K562 (cell line): ENCODE measurements around the gene AGPAT4. TPM values are rescaled to one million over a fixed set of nuclear protein-coding genes. Genes with fewer than 3 reads are reported as not detected.

ENCODE experiments used
- MECOM ChIP-seq: fragments of 250-450 bp; sonication (Bioruptor Pico); IDR thresholded peaks from 2 replicates; pipeline ENCODE4 v1.8.0; 2022; ENCODE audit warnings: inconsistent platforms
- MIER1 ChIP-seq: fragments of 450-650 bp; IDR thresholded peaks from 2 replicates; pipeline ENCODE4 v1.6.1; 2016; ENCODE audit warnings: antibody characterized with exemption, mild to moderate bottlenecking, low read depth
- RBM17 ChIP-seq: fragments of 200-400 bp; formaldehyde crosslinking; IDR thresholded peaks from 2 replicates; pipeline ENCODE4 v1.6.1; 2017; ENCODE audit warnings: low read depth, mild to moderate bottlenecking, low read length, borderline replicate concordance
- ZEB2 ChIP-seq: fragments of 450-650 bp; IDR thresholded peaks from 2 replicates; pipeline ENCODE4 v1.6.1; 2016
- ZFP30 ChIP-seq: fragments of 250-450 bp; sonication (Bioruptor Pico); IDR thresholded peaks from 2 replicates; pipeline ENCODE4 v1.8.0; 2022; ENCODE audit warnings: moderate library complexity, mild to moderate bottlenecking, inconsistent platforms, borderline replicate concordance
- ZNF263 ChIP-seq: sonication (generic); formaldehyde crosslinking; IDR thresholded peaks from 2 replicates; pipeline ENCODE4 v1.8.0; 2022; ENCODE audit warnings: mild to moderate bottlenecking, missing genetic modification reagents, borderline replicate concordance
- ZNF431 ChIP-seq: sonication (generic); formaldehyde crosslinking; IDR thresholded peaks from 2 replicates; pipeline ENCODE4 v1.8.0; 2022; ENCODE audit warnings: mild to moderate bottlenecking, missing genetic modification reagents
- polyA plus RNA-seq, 8 experiments: library from polyadenylated mRNA; depleted of rRNA in 4 of 8; stranded (reverse) in 5 of 8; unstranded in 3 of 8; fragments of >200 nt; fragmentation: Nextera tagmentation in 2 of 8; fragmentation: Illumina TruSeq in 1 of 8; extraction: Ambion mirVana in 2 of 8; extraction: Trizol in 1 of 8; gene quantifications; 2 replicates each; pipeline versions ENCODE4 v1.2.1 to v1.2.3, GENCODE V29; 2011 to 2014; ENCODE audit warnings: inconsistent platforms in 1 of 8, missing spikeins in 1 of 8
- total RNA-seq, 7 experiments: library from RNA; depleted of rRNA in 6 of 7; stranded (reverse); fragments of >200 nt in 6 of 7; fragmentation: Illumina TruSeq in 2 of 7; extraction: Trizol in 2 of 7; gene quantifications; 2 replicates each; pipeline versions ENCODE4 v1.2.1 to v1.2.3, GENCODE V29; 2011 to 2021; ENCODE audit warnings: low replicate concordance in 1 of 7
- TF ChIP-seq, protein P1 (sequence below), 2 experiments: IDR thresholded peaks; 2 replicates each; pipeline ENCODE4 v1.6.1; 2012; ENCODE audit warnings: improper control_type of control experiment in 2 of 2, low read depth in 2 of 2, low read length in 2 of 2, borderline replicate concordance in 1 of 2
- TF ChIP-seq, protein P2 (sequence below): fragments of 250-450 bp; sonication (Bioruptor Pico); IDR thresholded peaks from 2 replicates; pipeline ENCODE4 v1.8.0; 2022; ENCODE audit warnings: inconsistent platforms

AGPAT4 gene
- total and polyA plus RNA-seq, 9 of the 15 experiments (the other 6 are each of a cell fraction or from before 2014, with no cell fraction given): 2.2 to 15.0 (median 5.7) TPM

DNA sequence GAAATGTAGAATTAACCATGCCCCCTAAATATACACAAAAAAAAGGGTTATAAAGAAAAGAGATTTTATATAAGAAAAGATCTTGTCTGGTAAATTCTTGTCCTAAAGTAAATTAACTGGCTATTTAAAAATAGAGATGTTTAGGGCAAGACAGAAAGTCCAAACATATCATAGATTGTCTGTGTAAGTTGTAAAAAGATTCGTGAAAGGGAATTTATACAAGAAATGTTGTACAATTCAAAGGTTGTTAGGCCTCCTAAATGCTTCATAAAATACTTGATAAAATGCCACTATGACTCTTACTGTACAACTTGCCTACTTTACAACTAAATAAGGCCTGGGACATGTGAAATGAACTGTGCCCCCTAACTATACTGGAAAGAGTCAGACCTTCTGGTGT is 21.9 kb upstream of the AGPAT4 start (continued):
- TF ChIP-seq, protein P1, sequence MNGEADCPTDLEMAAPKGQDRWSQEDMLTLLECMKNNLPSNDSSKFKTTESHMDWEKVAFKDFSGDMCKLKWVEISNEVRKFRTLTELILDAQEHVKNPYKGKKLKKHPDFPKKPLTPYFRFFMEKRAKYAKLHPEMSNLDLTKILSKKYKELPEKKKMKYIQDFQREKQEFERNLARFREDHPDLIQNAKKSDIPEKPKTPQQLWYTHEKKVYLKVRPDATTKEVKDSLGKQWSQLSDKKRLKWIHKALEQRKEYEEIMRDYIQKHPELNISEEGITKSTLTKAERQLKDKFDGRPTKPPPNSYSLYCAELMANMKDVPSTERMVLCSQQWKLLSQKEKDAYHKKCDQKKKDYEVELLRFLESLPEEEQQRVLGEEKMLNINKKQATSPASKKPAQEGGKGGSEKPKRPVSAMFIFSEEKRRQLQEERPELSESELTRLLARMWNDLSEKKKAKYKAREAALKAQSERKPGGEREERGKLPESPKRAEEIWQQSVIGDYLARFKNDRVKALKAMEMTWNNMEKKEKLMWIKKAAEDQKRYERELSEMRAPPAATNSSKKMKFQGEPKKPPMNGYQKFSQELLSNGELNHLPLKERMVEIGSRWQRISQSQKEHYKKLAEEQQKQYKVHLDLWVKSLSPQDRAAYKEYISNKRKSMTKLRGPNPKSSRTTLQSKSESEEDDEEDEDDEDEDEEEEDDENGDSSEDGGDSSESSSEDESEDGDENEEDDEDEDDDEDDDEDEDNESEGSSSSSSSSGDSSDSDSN (IDR thresholded peaks at IDR 0.05; ENCODE audit: borderline replicate concordance in 1 of 2, low read depth in 2 of 2, low read length in 2 of 2): no peak
- TF ChIP-seq ZEB2 (no peak), MECOM (no peak), ZNF263 (CRISPR knock-in tag) (no peak), RBM17 (no peak), ZFP30 (no peak), ZNF431 (CRISPR knock-in tag) (no peak), MIER1 (no peak)
- TF ChIP-seq, protein P2, sequence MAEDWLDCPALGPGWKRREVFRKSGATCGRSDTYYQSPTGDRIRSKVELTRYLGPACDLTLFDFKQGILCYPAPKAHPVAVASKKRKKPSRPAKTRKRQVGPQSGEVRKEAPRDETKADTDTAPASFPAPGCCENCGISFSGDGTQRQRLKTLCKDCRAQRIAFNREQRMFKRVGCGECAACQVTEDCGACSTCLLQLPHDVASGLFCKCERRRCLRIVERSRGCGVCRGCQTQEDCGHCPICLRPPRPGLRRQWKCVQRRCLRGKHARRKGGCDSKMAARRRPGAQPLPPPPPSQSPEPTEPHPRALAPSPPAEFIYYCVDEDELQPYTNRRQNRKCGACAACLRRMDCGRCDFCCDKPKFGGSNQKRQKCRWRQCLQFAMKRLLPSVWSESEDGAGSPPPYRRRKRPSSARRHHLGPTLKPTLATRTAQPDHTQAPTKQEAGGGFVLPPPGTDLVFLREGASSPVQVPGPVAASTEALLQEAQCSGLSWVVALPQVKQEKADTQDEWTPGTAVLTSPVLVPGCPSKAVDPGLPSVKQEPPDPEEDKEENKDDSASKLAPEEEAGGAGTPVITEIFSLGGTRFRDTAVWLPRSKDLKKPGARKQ (CRISPR knock-in tag): no peak
